A549 (cell line): ENCODE data around the gene MUC3A. TPM values are rescaled to one million over a fixed set of nuclear protein-coding genes. Genes with fewer than 3 reads are reported as not detected.

ENCODE experiments used
- ATAC-seq, 2 experiments: fragments of 200-7000 bp in 1 of 2; fragments of >200 bp in 1 of 2; cut with Nextera tagmentation in 1 of 2; cut with Tn5 transposase in 1 of 2; 3 replicates each; pipeline versions ENCODE4 v1.8.0 to v1.9.1; 2018 to 2020; ENCODE audit warnings: mild to moderate bottlenecking in 1 of 2, moderate library complexity in 1 of 2
- CTCF ChIA-PET: fragments of 300-600 bp; sonication (Branson Sonifier 250); formaldehyde crosslinking; extraction: SDS; loops from one replicate; lab custom pipeline; 2021; ENCODE audit warnings: antibody characterized with exemption, inconsistent platforms; lab: Yijun Ruan, JAX
- POLR2A ChIA-PET: fragments of 350-600 bp; formaldehyde crosslinking; extraction: SDS; loops from one replicate; lab custom pipeline; 2021; ENCODE audit warnings: antibody characterized with exemption, inconsistent platforms; lab: Yijun Ruan, JAX
- DNase-seq, 2 experiments: peaks; one replicate each; pipeline versions ENCODE4 v3.0.0 to v3.0.0-alpha.2; 2011 to 2016; ENCODE audit warnings: low read depth in 1 of 2, low spot score in 1 of 2
- FAIRE-seq: peaks from 2 replicates; lab custom pipeline; 2011; peaks lifted over from hg19 to GRCh38; lab: Jason Lieb, UNC
- H3K27ac ChIP-seq, 2 experiments: fragments of >200 bp; sonication (Bioruptor Twin); formaldehyde crosslinking; 3 replicates each; pipeline ENCODE4 v1.5.1; 2016 to 2017
- H3K4me1 ChIP-seq: fragments of >200 bp; sonication (Bioruptor Twin); formaldehyde crosslinking; 3 replicates; pipeline ENCODE4 v1.6.1; 2016
- H3K4me2 ChIP-seq: fragments of >200 bp; sonication (Bioruptor Twin); formaldehyde crosslinking; 3 replicates; pipeline ENCODE4 v1.6.1; 2016
- H3K4me3 ChIP-seq: fragments of >200 bp; sonication (Bioruptor Twin); formaldehyde crosslinking; 3 replicates; pipeline ENCODE4 v1.5.1; 2016
- H3K9me3 ChIP-seq: fragments of >200 bp; sonication (Bioruptor Twin); formaldehyde crosslinking; 3 replicates; pipeline ENCODE4 v1.6.1; 2016
- ATOH8 ChIP-seq: fragments of 250-450 bp; sonication (Bioruptor Pico); IDR thresholded peaks from 2 replicates; pipeline ENCODE4 v1.5.0; 2020; ENCODE audit warnings: low read depth, mild to moderate bottlenecking, moderate library complexity
- CBX8 ChIP-seq: fragments of 200-600 bp; sonication (generic); IDR thresholded peaks from 2 replicates; pipeline ENCODE4 v1.6.1; 2016
- CEBPB ChIP-seq, 2 experiments: fragments of >200 bp in 1 of 2; sonication (Bioruptor Twin) in 1 of 2; formaldehyde crosslinking in 1 of 2; IDR thresholded peaks; 2 replicates each; pipeline ENCODE4 v1.6.1; 2012 to 2016
- CHD2 ChIP-seq: fragments of 150-350 bp; IDR thresholded peaks from 2 replicates; pipeline ENCODE4 v1.6.1; 2014; ENCODE audit warnings: low read length; ENCODE audit not compliant: partially characterized antibody
- CTCF ChIP-seq: fragments of >200 bp; sonication (Bioruptor Twin); formaldehyde crosslinking; IDR thresholded peaks from 3 replicates; pipeline ENCODE4 v1.5.1; 2016
- E2F6 ChIP-seq: IDR thresholded peaks from 2 replicates; pipeline ENCODE4 v1.6.1; 2012; ENCODE audit warnings: low read depth, borderline replicate concordance
- EHMT2 ChIP-seq: fragments of 200-600 bp; sonication (generic); IDR thresholded peaks from 2 replicates; pipeline ENCODE4 v1.6.1; 2016; ENCODE audit warnings: antibody characterized with exemption, low read depth, mild to moderate bottlenecking, moderate library complexity
- ELK1 ChIP-seq: fragments of 150-350 bp; IDR thresholded peaks from 2 replicates; pipeline ENCODE4 v1.6.1; 2014; ENCODE audit warnings: low read depth, mild to moderate bottlenecking, low read length
- EP300 ChIP-seq, 2 experiments: fragments of >200 bp; sonication (Bioruptor Twin); formaldehyde crosslinking; IDR thresholded peaks; 2 replicates in 1 of 2; 3 replicates in 1 of 2; pipeline ENCODE4 v1.6.1; 2016 to 2017
- GATA3 ChIP-seq: IDR thresholded peaks from 2 replicates; pipeline ENCODE4 v1.6.1; 2012; ENCODE audit warnings: borderline replicate concordance
- HES2 ChIP-seq: fragments of >200 bp; sonication (Bioruptor Twin); formaldehyde crosslinking; IDR thresholded peaks from 2 replicates; pipeline ENCODE4 v1.6.1; 2016
- HEYL ChIP-seq: fragments of 250-450 bp; sonication (Bioruptor Pico); IDR thresholded peaks from 2 replicates; pipeline ENCODE4 v1.8.0; 2021; ENCODE audit warnings: mild to moderate bottlenecking, moderate library complexity
- HMGXB4 ChIP-seq: fragments of 250-450 bp; sonication (Bioruptor Pico); IDR thresholded peaks from 2 replicates; pipeline ENCODE4 v1.5.0; 2021; ENCODE audit warnings: mild to moderate bottlenecking, moderate library complexity, borderline replicate concordance
- HOXB5 ChIP-seq: fragments of 250-450 bp; sonication (Bioruptor Pico); IDR thresholded peaks from 2 replicates; pipeline ENCODE4 v1.5.0; 2020; ENCODE audit warnings: mild to moderate bottlenecking, moderate library complexity
- JUNB ChIP-seq: fragments of >200 bp; sonication (Bioruptor Twin); formaldehyde crosslinking; IDR thresholded peaks from 2 replicates; pipeline ENCODE4 v1.6.1; 2016
- KDM5A ChIP-seq: fragments of 200-600 bp; sonication (generic); IDR thresholded peaks from 2 replicates; pipeline ENCODE4 v1.6.1; 2016; ENCODE audit warnings: antibody characterized with exemption, mild to moderate bottlenecking
- MAFK ChIP-seq: fragments of 450-650 bp; IDR thresholded peaks from 2 replicates; pipeline ENCODE4 v1.6.1; 2014; ENCODE audit not compliant: partially characterized antibody
- MAX ChIP-seq: IDR thresholded peaks from 2 replicates; pipeline ENCODE4 v1.6.1; 2012
- MAZ ChIP-seq: fragments of 150-350 bp; IDR thresholded peaks from 2 replicates; pipeline ENCODE4 v1.6.1; 2014; ENCODE audit warnings: antibody characterized with exemption, low read depth, low read length, borderline replicate concordance
- MYC ChIP-seq: IDR thresholded peaks from 2 replicates; pipeline ENCODE4 v1.6.1; 2012; ENCODE audit warnings: mild to moderate bottlenecking, inconsistent platforms, low read length, improper control_type of control experiment, borderline replicate concordance
- PHF8 ChIP-seq: fragments of 200-600 bp; sonication (generic); IDR thresholded peaks from 2 replicates; pipeline ENCODE4 v1.6.1; 2016; ENCODE audit warnings: low read depth, mild to moderate bottlenecking, antibody characterized with exemption, moderate library complexity, borderline replicate concordance
- POLR2A ChIP-seq: IDR thresholded peaks from 2 replicates; pipeline ENCODE4 v1.6.1; 2012; ENCODE audit warnings: mild to moderate bottlenecking, low read length
- RAD21 ChIP-seq, 2 experiments: fragments of >200 bp in 1 of 2; sonication (Bioruptor Twin) in 1 of 2; formaldehyde crosslinking in 1 of 2; IDR thresholded peaks in 1 of 2; conservative IDR thresholded peaks in 1 of 2; 2 replicates in 1 of 2; 3 replicates in 1 of 2; pipeline ENCODE4 v1.6.1; 2012 to 2018; ENCODE audit warnings: inconsistent platforms in 1 of 2
- RCOR1 ChIP-seq: fragments of 150-350 bp; IDR thresholded peaks from 2 replicates; pipeline ENCODE4 v1.6.1; 2014; ENCODE audit warnings: antibody characterized with exemption, low read length, low read depth
- REST ChIP-seq: fragments of 200-600 bp; sonication (generic); IDR thresholded peaks from 2 replicates; pipeline ENCODE4 v1.6.1; 2016; ENCODE audit warnings: antibody characterized with exemption, mild to moderate bottlenecking, moderate library complexity
- SMC3 ChIP-seq: fragments of >200 bp; sonication (Bioruptor Twin); formaldehyde crosslinking; IDR thresholded peaks from 3 replicates; pipeline ENCODE4 v1.6.1; 2018; ENCODE audit warnings: inconsistent platforms
- SREBF2 ChIP-seq: fragments of 450-650 bp; IDR thresholded peaks from 2 replicates; pipeline ENCODE4 v1.6.1; 2014; ENCODE audit warnings: mild to moderate bottlenecking, moderate library complexity
- ZC3H11A ChIP-seq: fragments of 450-650 bp; IDR thresholded peaks from 2 replicates; pipeline ENCODE4 v1.6.1; 2014; ENCODE audit warnings: antibody characterized with exemption, mild to moderate bottlenecking
- ZNF302 ChIP-seq: fragments of 250-450 bp; sonication (Bioruptor Pico); IDR thresholded peaks from 2 replicates; pipeline ENCODE4 v1.9.0; 2021; ENCODE audit warnings: inconsistent platforms, mild to moderate bottlenecking, moderate library complexity
- WGBS: methylation state at CpG from one replicate; pipeline ENCODE4 v1.1.6; 2017; ENCODE audit errors: missing lambda C conversion rate; 5-methylcytosine and 5-hydroxymethylcytosine counted together
- polyA plus RNA-seq, 4 experiments: library from polyadenylated mRNA; depleted of rRNA in 3 of 4; stranded (reverse); fragments of >200 nt; fragmentation: RNase III in 1 of 4; extraction: RNeasy Plus Mini Kit Qiagen cat#74134 plus additional on column Dnase treatment in 1 of 4; gene quantifications; 2 replicates in 3 of 4; 3 replicates in 1 of 4; pipeline ENCODE4 v1.2.3, GENCODE V29; 2011 to 2017

The MUC3A gene
- polyA plus RNA-seq, 2 of the 4 experiments (the other 2 are of a cell fraction), result 4.0 to 6.9 TPM

GRCh38 chr7:100972002-100972347 is 22.6 kb downstream of the MUC3A start (continued):
- TF ChIP-seq RCOR1, result no peak
- no peak for TF ChIP-seq GATA3
- no peak for TF ChIP-seq ATOH8 (CRISPR knock-in tag)
- TF ChIP-seq SMC3, result no peak
- no peak for TF ChIP-seq SREBF2
- no peak for TF ChIP-seq MYC
- TF ChIP-seq E2F6, result no peak
- TF ChIP-seq POLR2A, result no peak
- TF ChIP-seq MAFK, result no peak
- no peak for TF ChIP-seq HMGXB4

- H3K4me1 ChIP-seq, result peaks cover 26% of the 10 kb centered on the region
- FAIRE-seq, result no peak
- 16% methylated on average over 2 of the region's 2 CpGs for WGBS
- H3K27ac ChIP-seq, result peak overlapping the region; percentile 46 to 65; a peak in 4 of 6 replicates
- peak; percentile 32 to 62; a peak in 4 of 6 replicates for ATAC-seq
- ChIA-PET POLR2A (no interaction called here), CTCF (interaction anchor here (1.1 to 4.2 kb wide), 5 partner anchors 8 to 104 kb away, joined by 3 to 32 read pairs (median 3); no protein-coding TSS in a partner anchor)
- H3K4me3 ChIP-seq, result no peak overlapping the region
- peak in 1 of 2 experiments; percentile 75 for DNase-seq
- H3K4me2 ChIP-seq, result peak overlapping the region; percentile 21
- no peaks in the 10 kb centered on the region for H3K9me3 ChIP-seq
- TF ChIP-seq POLR2A (no peak), MYC (no peak), HES2 (no peak), MAX (no peak), RCOR1 (no peak), CTCF (no peak), RAD21 (conservative IDR thresholded peaks at IDR 0.05 in 1 of 2, IDR thresholded peaks at IDR 0.05 in 1 of 2) (no peak), ZC3H11A (no peak), EP300 (IDR thresholded peaks at IDR 0.05) (peak in 1 of 2 experiments; percentile 24; a peak in 1 of 5 replicates), KDM5A (no peak), HEYL (CRISPR knock-in tag) (no peak), ELK1 (no peak), PHF8 (no peak), MAZ (no peak), CEBPB (IDR thresholded peaks at IDR 0.05) (peak; percentile 50 to 75; a peak in 3 of 4 replicates), HOXB5 (CRISPR knock-in tag) (no peak), EHMT2 (no peak), JUNB (peak; percentile 42; the same call in 1 of the 2 replicates), SREBF2 (no peak), CBX8 (no peak), CHD2 (no peak), ZNF302 (CRISPR knock-in tag) (no peak), MAFK (no peak), REST (no peak)
Measured at GRCh38 chr7:100974021-100974420, 24.7 kb downstream of the MUC3A start.
